NT2/D1 (cell line): Measurements from ENCODE around the gene KCNA2.

Experiments used
- DNase-seq: peaks from one replicate; pipeline ENCODE4 v3.0.0-alpha.2; 2011; ENCODE audit warnings: low read depth, low spot score
- H3K27me3 ChIP-seq: 2 replicates; pipeline ENCODE4 v1.6.0; 2011; ENCODE audit warnings: mild to moderate bottlenecking; ENCODE audit not compliant: insufficient read length, insufficient read depth
- H3K36me3 ChIP-seq: 2 replicates; pipeline ENCODE4 v1.6.1; 2011; ENCODE audit warnings: mild to moderate bottlenecking, low read length, mixed read lengths; ENCODE audit not compliant: insufficient read depth, insufficient read length
- H3K4me1 ChIP-seq: 2 replicates; pipeline ENCODE4 v1.5.1; 2011; ENCODE audit not compliant: insufficient read depth, insufficient read length
- H3K4me3 ChIP-seq: 2 replicates; pipeline ENCODE4 v1.5.1; 2011; ENCODE audit warnings: low read depth; ENCODE audit not compliant: insufficient read length
- H3K9ac ChIP-seq: 2 replicates; pipeline ENCODE4 v1.6.0; 2011; ENCODE audit warnings: low read depth; ENCODE audit not compliant: insufficient read length
- H3K9me3 ChIP-seq: 2 replicates; pipeline ENCODE4 v1.5.1; 2011; ENCODE audit warnings: mild to moderate bottlenecking, low read length; ENCODE audit not compliant: insufficient read depth
- SUZ12 ChIP-seq: IDR thresholded peaks from 2 replicates; pipeline ENCODE4 v1.6.1; 2011; ENCODE audit not compliant: insufficient read length, insufficient read depth; ENCODE audit errors: extremely low read depth
- YY1 ChIP-seq: IDR thresholded peaks from 2 replicates; pipeline ENCODE4 v1.6.1; 2011; ENCODE audit not compliant: insufficient read length, insufficient read depth
- ZNF274 ChIP-seq: IDR thresholded peaks from 2 replicates; pipeline ENCODE4 v1.6.1; 2011; ENCODE audit warnings: mild to moderate bottlenecking, low read depth, low read length

The KCNA2 gene

GRCh38 chr1:110565565-110565964 lies 40.6 kb downstream of the KCNA2 start:
- DNase-seq, result no peak
- Histone ChIP-seq H3K27me3 (no peaks in the 10 kb centered on the region), H3K9ac (no peak overlapping the region), H3K36me3 (no peaks in the 10 kb centered on the region), H3K4me3 (no peak overlapping the region), H3K9me3 (no peaks in the 10 kb centered on the region), H3K4me1 (no peaks in the 10 kb centered on the region)
- TF ChIP-seq SUZ12 (no peak), YY1 (no peak), ZNF274 (no peak)

DNA sequence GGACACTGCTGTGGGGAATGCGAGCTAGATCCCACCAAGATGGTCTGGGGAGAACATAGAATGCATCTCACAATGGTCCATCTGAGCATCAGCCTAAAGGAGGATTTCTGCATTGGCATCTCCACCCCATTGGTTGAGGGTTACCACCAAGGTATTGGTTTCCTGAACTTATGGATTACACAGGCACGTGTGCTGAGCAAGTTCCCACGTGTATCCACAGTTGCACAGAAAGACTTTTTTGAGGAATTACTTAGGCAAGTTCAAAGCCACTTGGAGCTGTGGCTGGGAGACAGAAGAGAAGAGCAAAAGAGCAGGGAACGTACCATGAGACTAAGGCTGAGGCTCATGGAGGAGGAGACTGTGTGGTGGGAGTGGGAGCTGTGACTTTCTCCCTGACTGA lies 43.1 kb downstream of the KCNA2 start:
- DNase-seq, result no peak
- H3K9me3 ChIP-seq, result no peaks in the 10 kb centered on the region
- H3K36me3 ChIP-seq, result no peaks in the 10 kb centered on the region
- no peak overlapping the region for H3K9ac ChIP-seq
- H3K4me1 ChIP-seq, result peaks cover 8% of the 10 kb centered on the region
- TF ChIP-seq ZNF274 (no peak), YY1 (no peak), SUZ12 (no peak)
- H3K4me3 ChIP-seq, result no peak overlapping the region
- peaks cover 5% of the 10 kb centered on the region for H3K27me3 ChIP-seq

DNA sequence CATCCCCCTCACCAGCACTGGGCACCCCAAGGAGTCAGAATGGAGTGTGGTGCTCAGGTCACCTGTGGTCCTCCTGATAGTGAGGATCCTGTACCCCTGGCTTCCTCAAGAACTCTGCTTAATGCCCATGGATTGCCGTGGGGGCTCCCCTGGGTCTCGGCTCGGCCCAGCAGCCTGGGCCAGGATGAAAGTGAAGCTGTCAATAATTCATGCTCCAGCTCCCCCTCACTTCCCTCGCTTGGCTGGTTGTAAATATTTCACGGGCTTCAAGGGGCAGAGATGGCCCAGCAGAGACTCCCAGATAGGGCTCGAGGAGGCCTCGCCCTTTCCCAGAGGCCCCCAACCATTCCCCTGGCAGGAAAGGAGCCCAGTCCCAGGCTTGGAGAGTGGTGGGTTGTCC lies 44.6 kb downstream of the KCNA2 start:
- Histone ChIP-seq H3K9me3 (no peaks in the 10 kb centered on the region), H3K4me3 (no peak overlapping the region), H3K9ac (no peak overlapping the region), H3K4me1 (peaks cover 8% of the 10 kb centered on the region), H3K36me3 (no peaks in the 10 kb centered on the region), H3K27me3 (peaks cover 14% of the 10 kb centered on the region)
- no peak for TF ChIP-seq YY1
- DNase-seq, result no peak

DNA sequence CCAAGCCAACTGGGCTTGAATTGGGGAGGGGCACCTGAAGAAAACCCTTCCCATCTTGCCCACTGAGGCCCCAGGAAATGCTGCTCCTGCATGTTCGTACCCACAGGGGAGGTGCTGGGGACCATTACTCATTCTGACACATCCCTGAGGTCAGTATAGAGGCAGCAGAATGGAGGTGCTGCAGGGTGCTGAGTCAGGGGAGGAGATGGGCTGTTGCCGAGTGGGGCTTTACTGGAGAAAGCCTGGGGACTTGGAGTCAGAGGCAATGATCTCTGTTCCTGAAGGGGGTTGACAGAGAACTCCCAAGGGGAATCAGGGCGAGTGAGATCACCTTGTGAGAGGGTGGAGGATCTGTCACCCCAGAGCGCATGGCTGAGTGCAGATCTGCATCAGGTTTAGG lies 47.0 kb downstream of the KCNA2 start:
- Histone ChIP-seq H3K4me1 (peaks cover 14% of the 10 kb centered on the region), H3K9ac (no peak overlapping the region), H3K9me3 (no peaks in the 10 kb centered on the region), H3K36me3 (no peaks in the 10 kb centered on the region), H3K27me3 (peaks cover 39% of the 10 kb centered on the region), H3K4me3 (no peak overlapping the region)
- no peak for DNase-seq
- TF ChIP-seq SUZ12, result no peak
- TF ChIP-seq YY1, result no peak
- TF ChIP-seq ZNF274, result no peak

- H3K4me3 ChIP-seq, result no peak overlapping the region
- DNase-seq, result no peak
- H3K27me3 ChIP-seq, result peaks cover 49% of the 10 kb centered on the region
- H3K4me1 ChIP-seq, result peaks cover 14% of the 10 kb centered on the region
- TF ChIP-seq ZNF274 (no peak), SUZ12 (no peak), YY1 (no peak)
- H3K36me3 ChIP-seq, result no peaks in the 10 kb centered on the region
- no peaks in the 10 kb centered on the region for H3K9me3 ChIP-seq
- H3K9ac ChIP-seq, result no peak overlapping the region
Measured at GRCh38 chr1:110557481-110557880, 48.7 kb downstream of the KCNA2 start.

DNA sequence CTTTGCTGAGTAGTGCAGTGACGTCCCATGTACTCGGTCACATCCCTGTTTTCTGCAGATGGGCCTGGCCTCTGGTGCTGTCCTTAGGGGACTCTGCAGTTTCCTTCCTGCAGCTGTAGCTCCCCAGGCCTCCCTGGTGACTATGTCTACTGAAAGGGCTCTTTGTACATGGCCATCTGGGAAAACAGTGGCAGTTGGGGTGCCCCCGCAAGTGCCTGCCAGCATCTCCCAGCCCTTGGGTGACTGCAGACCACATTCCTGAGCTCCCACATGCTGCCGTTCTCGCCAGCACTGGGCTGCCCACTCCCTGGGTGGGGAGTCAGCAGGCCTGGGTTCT lies 49.7 kb downstream of the KCNA2 start:
- Histone ChIP-seq H3K36me3 (no peaks in the 10 kb centered on the region), H3K9ac (no peak overlapping the region), H3K9me3 (no peaks in the 10 kb centered on the region), H3K4me3 (no peak overlapping the region), H3K27me3 (peaks cover 60% of the 10 kb centered on the region), H3K4me1 (peaks cover 14% of the 10 kb centered on the region)
- TF ChIP-seq ZNF274, result no peak; the same call in 1 of the 2 replicates
- no peak for TF ChIP-seq SUZ12
- no peak for TF ChIP-seq YY1
- no peak for DNase-seq

DNA sequence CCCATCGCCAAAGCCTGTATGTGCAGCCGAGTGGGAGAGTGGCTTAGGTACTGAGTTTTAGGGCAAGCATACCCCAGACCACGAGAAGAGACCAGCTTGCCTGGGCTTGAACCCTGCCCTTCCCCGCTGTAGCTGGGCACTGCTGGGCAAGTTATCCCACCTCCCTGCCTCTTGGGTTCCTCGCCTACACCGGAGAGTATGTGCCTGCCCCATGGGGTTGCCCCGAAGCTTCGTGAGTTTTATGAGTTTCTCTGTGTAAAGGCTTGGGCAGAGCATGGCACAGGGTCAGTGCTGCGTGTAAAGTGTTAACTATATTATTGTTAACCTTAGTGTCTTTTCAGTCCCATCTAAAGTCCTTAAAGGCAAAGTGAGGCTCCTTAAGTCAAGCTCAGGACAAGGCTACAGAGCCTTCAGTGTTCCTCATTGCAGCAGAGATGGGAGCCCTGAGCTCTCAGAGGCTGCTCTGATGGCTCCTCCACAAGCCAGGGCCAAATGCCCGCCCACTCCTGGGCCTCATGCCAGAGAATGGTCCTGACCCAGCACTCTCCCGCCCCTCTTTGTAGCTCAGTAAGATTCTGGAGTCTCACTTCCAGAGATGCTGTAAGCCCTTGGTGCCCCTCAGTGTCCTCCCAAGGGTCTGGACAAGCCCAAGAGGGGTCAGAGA lies 50.2 kb downstream of the KCNA2 start:
- no peak for TF ChIP-seq SUZ12
- TF ChIP-seq ZNF274, result no peak
- TF ChIP-seq YY1, result no peak
- no peaks in the 10 kb centered on the region for H3K9me3 ChIP-seq
- DNase-seq, result no peak
- H3K4me1 ChIP-seq, result peaks cover 14% of the 10 kb centered on the region
- H3K36me3 ChIP-seq, result no peaks in the 10 kb centered on the region
- H3K9ac ChIP-seq, result peak overlapping the region; percentile 71
- peaks cover 65% of the 10 kb centered on the region for H3K27me3 ChIP-seq
- H3K4me3 ChIP-seq, result peak overlapping the region; percentile 44
